GM21737 (cell line): ENCODE measurements around the gene SYCP1.
"Not testable (repeated sequence)": the region's sequence is repeated elsewhere in the genome, so short reads cannot be mapped to it uniquely, and the experiment has no call there.

Experiments used
- ATAC-seq: cut with Tn5 transposase; IDR thresholded peaks from one replicate; pipeline ENCODE4 v1.9.1; 2021; ENCODE audit warnings: mild to moderate bottlenecking, moderate library complexity; ENCODE audit not compliant: unreplicated experiment

The SYCP1 gene

GRCh38 chr1:114854693-114855320 lies at the start of gene SYCP1:
TSS of gene SYCP1 (plus strand) at chr1:114854863. CDS start at chr1:114855465, 602 bp downstream.
- ATAC-seq = no peak

GRCh38 chr1:114819869-114820268 lies 34.8 kb upstream of the SYCP1 start:
- ATAC-seq = no peak

- no peak for ATAC-seq
These were observed 34.3 kb upstream of the SYCP1 start for GRCh38 chr1:114820392-114820791.

GRCh38 chr1:114821978-114822377 lies 32.7 kb upstream of the SYCP1 start:
- no peak for ATAC-seq

- no peak for ATAC-seq
These were observed 26.4 kb upstream of the SYCP1 start for GRCh38 chr1:114828251-114828650.

- ATAC-seq = not testable (repeated sequence)
These were observed 24.6 kb upstream of the SYCP1 start for GRCh38 chr1:114830075-114830474.

- ATAC-seq = no peak
These were observed 23.2 kb upstream of the SYCP1 start for GRCh38 chr1:114831276-114831994.

GRCh38 chr1:114832057-114832456 lies 22.6 kb upstream of the SYCP1 start:
- no peak for ATAC-seq

GRCh38 chr1:114833421-114833820 lies 21.2 kb upstream of the SYCP1 start:
- ATAC-seq = no peak

- no peak for ATAC-seq
These were observed 10.4 kb upstream of the SYCP1 start for GRCh38 chr1:114844270-114844669.

GRCh38 chr1:114853584-114853983 lies 1.1 kb upstream of the SYCP1 start:
- ATAC-seq = no peak

GRCh38 chr1:114861384-114861783 lies 6.7 kb downstream of the SYCP1 start:
- ATAC-seq = no peak

GRCh38 chr1:114892194-114892918 lies 37.7 kb downstream of the SYCP1 start:
- ATAC-seq = no peak

- ATAC-seq = no peak
These were observed 42.1 kb downstream of the SYCP1 start for GRCh38 chr1:114896795-114897194.

GRCh38 chr1:114901814-114902213 lies 47.2 kb downstream of the SYCP1 start:
- no peak for ATAC-seq

- no peak for ATAC-seq
These were observed 47.7 kb downstream of the SYCP1 start for GRCh38 chr1:114902343-114902742.

- no peak for ATAC-seq
These were observed 48.8 kb downstream of the SYCP1 start for GRCh38 chr1:114903480-114903879.

- ATAC-seq = not testable (repeated sequence)
These were observed 61.1 kb downstream of the SYCP1 start for GRCh38 chr1:114915720-114916119.

- ATAC-seq = no peak
These were observed 71.9 kb downstream of the SYCP1 start for GRCh38 chr1:114926607-114927006.

- ATAC-seq = no peak
These were observed 72.7 kb downstream of the SYCP1 start for GRCh38 chr1:114927401-114927800.

- no peak for ATAC-seq
These were observed 101.9 kb downstream of the SYCP1 start for GRCh38 chr1:114956570-114956969.

- ATAC-seq = no peak
These were observed 104.8 kb downstream of the SYCP1 start for GRCh38 chr1:114959423-114959822.
